ENCODE data around the gene SQSTM1. TPM values are rescaled to one million over a fixed set of nuclear protein-coding genes. Genes with fewer than 3 reads are reported as not detected.

Gene SQSTM1
- total RNA-seq, 1 experiment from 2014 or later: 341 TPM

DNA sequence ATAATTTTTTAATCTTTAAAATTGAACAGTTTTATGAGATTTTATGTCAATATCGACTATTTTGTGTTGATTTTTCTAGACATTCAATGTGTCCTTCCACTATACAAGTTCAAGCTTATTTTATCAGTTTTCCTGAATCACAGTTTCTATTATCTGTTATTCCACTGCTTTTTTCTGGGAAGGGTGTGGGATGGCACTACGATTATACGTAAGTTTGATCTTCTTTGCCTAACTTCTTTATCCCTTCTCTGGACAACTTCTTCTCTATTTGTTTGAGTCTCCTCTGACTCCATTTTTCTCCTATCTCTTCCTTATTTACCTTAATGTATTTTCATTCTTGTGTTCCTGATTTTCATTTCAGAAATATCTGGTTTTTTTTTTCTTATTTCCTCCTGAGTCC is 62.5 kb downstream of the SQSTM1 start:
- H3K27ac ChIP-seq (ENCODE audit: low read length): no peak overlapping the region
- no peak overlapping the region for H2AFZ ChIP-seq (ENCODE audit: low read length)
- intact Hi-C loops (cut with micrococcal nuclease): no loop called here
- no peak overlapping the region for H3K9ac ChIP-seq (ENCODE audit: low read length)
- ATAC-seq: no peak
- no TSS peak for BruUV-seq (replicated peaks)
- ChIA-PET POLR2A (ENCODE audit: unreplicated experiment) (no interaction called here), CTCF (no interaction called here)
- H3K79me2 ChIP-seq (ENCODE audit: low read length): no peaks in the 10 kb centered on the region
- H3F3A ChIP-seq (ENCODE audit: low read length, unreplicated experiment): no peaks in the 10 kb centered on the region
- H3K4me3 ChIP-seq (ENCODE audit: low read length): no peak overlapping the region
- H3K9me2 ChIP-seq (replicated peaks; ENCODE audit: low read length): no peaks in the 10 kb centered on the region
- H4K20me1 ChIP-seq (ENCODE audit: low read length): no peaks in the 10 kb centered on the region
- DNase-seq: no peak
- H3K4me2 ChIP-seq (ENCODE audit: low read length): no peak overlapping the region
- no peaks in the 10 kb centered on the region for H3K27me3 ChIP-seq (ENCODE audit: low read length)
- TF ChIP-seq EZH2phosphoT487 (IDR thresholded peaks at IDR 0.05; ENCODE audit: borderline replicate concordance, low read length) (no peak), EZH2 (IDR thresholded peaks at IDR 0.05; ENCODE audit: low read length, unreplicated experiment) (no peak)
- TF ChIP-seq, protein P1, sequence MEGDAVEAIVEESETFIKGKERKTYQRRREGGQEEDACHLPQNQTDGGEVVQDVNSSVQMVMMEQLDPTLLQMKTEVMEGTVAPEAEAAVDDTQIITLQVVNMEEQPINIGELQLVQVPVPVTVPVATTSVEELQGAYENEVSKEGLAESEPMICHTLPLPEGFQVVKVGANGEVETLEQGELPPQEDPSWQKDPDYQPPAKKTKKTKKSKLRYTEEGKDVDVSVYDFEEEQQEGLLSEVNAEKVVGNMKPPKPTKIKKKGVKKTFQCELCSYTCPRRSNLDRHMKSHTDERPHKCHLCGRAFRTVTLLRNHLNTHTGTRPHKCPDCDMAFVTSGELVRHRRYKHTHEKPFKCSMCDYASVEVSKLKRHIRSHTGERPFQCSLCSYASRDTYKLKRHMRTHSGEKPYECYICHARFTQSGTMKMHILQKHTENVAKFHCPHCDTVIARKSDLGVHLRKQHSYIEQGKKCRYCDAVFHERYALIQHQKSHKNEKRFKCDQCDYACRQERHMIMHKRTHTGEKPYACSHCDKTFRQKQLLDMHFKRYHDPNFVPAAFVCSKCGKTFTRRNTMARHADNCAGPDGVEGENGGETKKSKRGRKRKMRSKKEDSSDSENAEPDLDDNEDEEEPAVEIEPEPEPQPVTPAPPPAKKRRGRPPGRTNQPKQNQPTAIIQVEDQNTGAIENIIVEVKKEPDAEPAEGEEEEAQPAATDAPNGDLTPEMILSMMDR (conservative IDR thresholded peaks at IDR 0.05; ENCODE audit: low read depth, low read length): no peak
- no peaks in the 10 kb centered on the region for H3K9me3 ChIP-seq (ENCODE audit: low read length)
- peaks cover 38% of the 10 kb centered on the region for H3K36me3 ChIP-seq (ENCODE audit: low read depth, low read length)
- H3K4me1 ChIP-seq (ENCODE audit: insufficient read depth, low read length): no peaks in the 10 kb centered on the region

DNA sequence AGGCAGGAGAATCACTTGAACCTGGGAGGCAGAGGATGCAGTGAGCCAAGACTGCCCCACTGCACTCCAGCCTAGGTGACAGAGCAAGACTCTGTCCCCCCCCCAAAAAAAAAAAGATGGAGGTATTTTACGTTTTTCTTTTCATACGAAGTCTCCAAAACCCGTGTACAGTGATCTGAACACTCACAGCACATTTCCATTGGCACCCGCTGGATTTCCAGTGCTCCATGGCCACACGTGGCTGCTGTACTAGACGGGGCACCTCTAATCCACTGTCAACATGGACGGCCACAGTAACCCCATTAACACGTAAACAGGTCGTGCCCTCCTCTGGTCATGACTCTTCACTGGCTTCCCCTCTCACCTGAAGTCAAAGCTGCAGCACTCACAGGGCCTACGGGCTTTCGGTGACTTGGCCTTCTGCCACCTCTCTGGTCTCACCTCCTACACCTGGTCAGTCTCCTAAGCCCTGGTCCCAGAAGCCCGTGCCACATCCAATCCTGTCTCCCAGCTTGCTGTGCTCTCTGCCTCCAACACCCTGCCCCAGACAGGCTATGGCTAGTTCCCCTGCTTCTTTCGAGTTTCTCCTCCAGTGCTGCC is 64.9 kb downstream of the SQSTM1 start:
- no peak overlapping the region for H3K4me2 ChIP-seq (ENCODE audit: low read length)
- TF ChIP-seq EZH2phosphoT487 (IDR thresholded peaks at IDR 0.05; ENCODE audit: borderline replicate concordance, low read length): no peak
- TF ChIP-seq, protein P1 (conservative IDR thresholded peaks at IDR 0.05; ENCODE audit: low read depth, low read length): no peak
- no peak for TF ChIP-seq EZH2 (IDR thresholded peaks at IDR 0.05; ENCODE audit: low read length, unreplicated experiment)
- DNase-seq: no peak
- H3K9me2 ChIP-seq (replicated peaks; ENCODE audit: low read length): no peaks in the 10 kb centered on the region
- no peak overlapping the region for H3K9ac ChIP-seq (ENCODE audit: low read length)
- intact Hi-C loops (cut with micrococcal nuclease): no loop called here
- no peaks in the 10 kb centered on the region for H3K9me3 ChIP-seq (ENCODE audit: low read length)
- ChIA-PET POLR2A (ENCODE audit: unreplicated experiment) (no interaction called here), CTCF (no interaction called here)
- H2AFZ ChIP-seq (ENCODE audit: low read length): no peak overlapping the region
- H3F3A ChIP-seq (ENCODE audit: low read length, unreplicated experiment): no peaks in the 10 kb centered on the region
- H3K27ac ChIP-seq (ENCODE audit: low read length): no peak overlapping the region
- no peaks in the 10 kb centered on the region for H4K20me1 ChIP-seq (ENCODE audit: low read length)
- no peak overlapping the region for H3K4me3 ChIP-seq (ENCODE audit: low read length)
- H3K27me3 ChIP-seq (ENCODE audit: low read length): no peaks in the 10 kb centered on the region
- no peak for ATAC-seq
- H3K4me1 ChIP-seq (ENCODE audit: insufficient read depth, low read length): no peaks in the 10 kb centered on the region
- BruUV-seq (replicated peaks): no TSS peak
- H3K36me3 ChIP-seq (ENCODE audit: low read depth, low read length): peaks cover 38% of the 10 kb centered on the region
- H3K79me2 ChIP-seq (ENCODE audit: low read length): no peaks in the 10 kb centered on the region

DNA sequence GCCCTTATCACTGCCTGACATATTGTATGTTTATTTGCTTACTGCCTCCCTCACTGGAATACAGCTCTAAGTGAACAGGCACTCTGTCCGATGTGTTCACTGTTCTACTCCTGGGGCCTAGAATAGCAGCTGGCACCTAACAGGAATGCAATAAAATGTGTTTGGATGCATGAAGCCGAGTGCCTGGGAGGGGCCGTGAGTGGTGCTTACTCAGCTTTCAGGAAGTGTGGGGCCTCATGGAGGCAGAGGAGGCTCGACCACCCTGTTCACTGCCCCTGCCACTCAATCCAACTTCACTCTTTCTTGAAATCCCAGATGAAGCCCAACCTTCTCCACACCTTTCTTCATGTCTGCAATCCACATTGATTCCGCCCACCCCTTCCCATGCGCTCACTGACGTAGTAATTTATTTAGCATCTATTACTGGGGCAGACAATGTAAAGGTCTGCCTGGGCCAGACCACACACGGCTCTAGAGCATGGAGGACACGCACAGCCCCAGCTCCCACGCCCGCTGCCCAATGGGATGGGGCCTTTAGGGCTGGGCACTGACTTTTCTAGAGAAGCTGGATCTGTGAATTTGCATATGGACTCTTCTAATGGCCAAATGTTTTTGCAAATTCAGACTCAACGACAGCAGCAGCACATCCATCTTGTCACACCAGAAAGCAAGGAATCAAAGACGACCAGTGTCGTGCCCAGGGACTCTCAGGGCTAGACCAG is 65.6 kb downstream of the SQSTM1 start:
- Histone ChIP-seq H4K20me1 (ENCODE audit: low read length) (no peaks in the 10 kb centered on the region), H3K4me3 (ENCODE audit: low read length) (no peak overlapping the region), H3K4me1 (ENCODE audit: insufficient read depth, low read length) (no peaks in the 10 kb centered on the region), H2AFZ (ENCODE audit: low read length) (no peak overlapping the region), H3K27me3 (ENCODE audit: low read length) (no peaks in the 10 kb centered on the region), H3K36me3 (ENCODE audit: low read depth, low read length) (peaks cover 38% of the 10 kb centered on the region), H3K79me2 (ENCODE audit: low read length) (no peaks in the 10 kb centered on the region), H3K27ac (ENCODE audit: low read length) (no peak overlapping the region), H3K9me3 (ENCODE audit: low read length) (no peaks in the 10 kb centered on the region), H3K4me2 (ENCODE audit: low read length) (no peak overlapping the region), H3K9ac (ENCODE audit: low read length) (no peak overlapping the region), H3F3A (ENCODE audit: low read length, unreplicated experiment) (no peaks in the 10 kb centered on the region), H3K9me2 (replicated peaks; ENCODE audit: low read length) (no peaks in the 10 kb centered on the region)
- CTCF ChIA-PET: no interaction called here
- DNase-seq (no peak), ATAC-seq (no peak)
- no TSS peak for BruUV-seq (replicated peaks)
- TF ChIP-seq, protein P1 (conservative IDR thresholded peaks at IDR 0.05; ENCODE audit: low read depth, low read length): no peak
- TF ChIP-seq EZH2 (IDR thresholded peaks at IDR 0.05; ENCODE audit: low read length, unreplicated experiment): no peak
- TF ChIP-seq EZH2phosphoT487 (IDR thresholded peaks at IDR 0.05; ENCODE audit: borderline replicate concordance, low read length): no peak
- intact Hi-C loops (cut with micrococcal nuclease): no loop called here
- POLR2A ChIA-PET (ENCODE audit: unreplicated experiment): no interaction called here

All from PC-3 (cell line).